Activated CD8-positive, alpha-beta T cell treated with anti-CD3 and anti-CD28 coated beads for 36 hours (primary cell): ENCODE data around the gene PKIG. TPM values are rescaled to one million over a fixed set of nuclear protein-coding genes. Genes with fewer than 3 reads are reported as not detected.

Source experiments
- ATAC-seq: fragments of 200-7000 bp; cut with Tn5 transposase; one replicate; pipeline ENCODE4 v1.10.0; 2021; ENCODE audit warnings: mild to moderate bottlenecking, moderate library complexity
- CTCF ChIA-PET: fragments of 350-600 bp; sonication (Branson Sonifier 250); formaldehyde crosslinking; loops from one replicate; lab custom pipeline; 2021; ENCODE audit warnings: antibody characterized with exemption; lab: Charles Lee
- POLR2A ChIA-PET: fragments of 350-600 bp; sonication (Branson Sonifier 250); formaldehyde crosslinking; loops from one replicate; lab custom pipeline; 2021; ENCODE audit warnings: antibody characterized with exemption; lab: Charles Lee
- DNase-seq: peaks from one replicate; pipeline ENCODE4 v3.0.0-alpha.2; 2020
- H3K27ac Mint-ChIP-seq: one replicate; pipeline ENCODE4 v1.8.0; 2021; ENCODE audit warnings: mild to moderate bottlenecking, mixed read lengths
- H3K27me3 Mint-ChIP-seq: one replicate; pipeline ENCODE4 v1.8.0; 2021; ENCODE audit warnings: mixed read lengths
- H3K36me3 Mint-ChIP-seq: one replicate; pipeline ENCODE4 v1.8.0; 2021; ENCODE audit warnings: low read depth, mixed read lengths
- H3K4me1 Mint-ChIP-seq: one replicate; pipeline ENCODE4 v1.8.0; 2021; ENCODE audit warnings: low read depth, mixed read lengths
- H3K4me3 Mint-ChIP-seq: one replicate; pipeline ENCODE4 v1.8.0; 2021; ENCODE audit warnings: mild to moderate bottlenecking, moderate library complexity, mixed read lengths
- H3K9me3 Mint-ChIP-seq: one replicate; pipeline ENCODE4 v1.8.0; 2021; ENCODE audit warnings: mixed read lengths
- CTCF ChIP-seq: fragments of 200-600 bp; IDR thresholded peaks from one replicate; pipeline ENCODE4 v1.8.0; 2022; ENCODE audit warnings: antibody characterized with exemption, mild to moderate bottlenecking
- intact Hi-C: fragments of 100-400 bp; cut with micrococcal nuclease; formaldehyde crosslinking; loops from one replicate; pipeline ENCODE4 v1.10.0; 2022
- total RNA-seq, 2 experiments: library from RNA; stranded (reverse); gene quantifications; one replicate each; pipeline ENCODE4 v1.2.3, GENCODE V29; 2021

The PKIG gene
- total RNA-seq, 2 experiments from 2014 or later, result 4.8 TPM

GRCh38 chr20:44643596-44644229 is 61.3 kb downstream of the PKIG start:
- peaks cover 61% of the 10 kb centered on the region for H3K4me1 Mint-ChIP-seq
- ChIA-PET POLR2A (interaction anchor here (1.0 to 1.7 kb wide), 3 partner anchors 29 to 168 kb away, joined by 3 to 5 read pairs (median 3); partner anchors contain the start of gene TTPAL), CTCF (interaction anchor here (0.8 to 2.3 kb wide), 4 partner anchors 27 to 39 kb away, joined by 3 to 11 read pairs (median 3); no protein-coding TSS in a partner anchor)
- H3K27me3 Mint-ChIP-seq, result no peaks in the 10 kb centered on the region
- TF ChIP-seq CTCF, result no peak
- peaks cover 14% of the 10 kb centered on the region for H3K36me3 Mint-ChIP-seq
- H3K27ac Mint-ChIP-seq, result peak overlapping the region; percentile 96
- intact Hi-C loops, result no loop called here
- DNase-seq (peak; percentile 50), ATAC-seq (no peak)
- H3K4me3 Mint-ChIP-seq, result no peak overlapping the region
- no peaks in the 10 kb centered on the region for H3K9me3 Mint-ChIP-seq

GRCh38 chr20:44644230-44644617 is 61.8 kb downstream of the PKIG start:
- intact Hi-C loops, result no loop called here
- H3K9me3 Mint-ChIP-seq, result no peaks in the 10 kb centered on the region
- no peak overlapping the region for H3K4me3 Mint-ChIP-seq
- peak overlapping the region; percentile 96 for H3K27ac Mint-ChIP-seq
- ChIA-PET POLR2A (interaction anchor here (0.6 to 1.7 kb wide), 5 partner anchors 12 to 762 kb away, joined by 3 to 5 read pairs (median 3); partner anchors contain the start of gene TTPAL), CTCF (interaction anchor here (1.5 kb wide), 1 partner anchor 39 kb away, joined by 6 read pairs; no protein-coding TSS in a partner anchor)
- H3K27me3 Mint-ChIP-seq, result no peaks in the 10 kb centered on the region
- peaks cover 63% of the 10 kb centered on the region for H3K4me1 Mint-ChIP-seq
- no peak for TF ChIP-seq CTCF
- DNase-seq (no peak), ATAC-seq (no peak)
- peaks cover 10% of the 10 kb centered on the region for H3K36me3 Mint-ChIP-seq

GRCh38 chr20:44644667-44645131 is 62.3 kb downstream of the PKIG start:
- Mint-ChIP-seq H3K27me3 (no peaks in the 10 kb centered on the region), H3K9me3 (no peaks in the 10 kb centered on the region), H3K4me1 (peaks cover 65% of the 10 kb centered on the region), H3K36me3 (peaks cover 8% of the 10 kb centered on the region), H3K4me3 (peak overlapping the region; percentile 40), H3K27ac (peak overlapping the region; percentile 96)
- DNase-seq (peak; percentile 64), ATAC-seq (peak; percentile 66)
- intact Hi-C loops, result no loop called here
- ChIA-PET POLR2A (interaction anchor here (0.6 to 1.7 kb wide), 5 partner anchors 12 to 762 kb away, joined by 3 to 5 read pairs (median 3); no protein-coding TSS in a partner anchor), CTCF (interaction anchor here (1.5 kb wide), 1 partner anchor 38 kb away, joined by 6 read pairs; no protein-coding TSS in a partner anchor)
- TF ChIP-seq CTCF, result no peak

GRCh38 chr20:44646023-44646640 is 63.8 kb downstream of the PKIG start:
- Mint-ChIP-seq H3K4me1 (peaks cover 74% of the 10 kb centered on the region), H3K27me3 (no peaks in the 10 kb centered on the region), H3K9me3 (no peaks in the 10 kb centered on the region), H3K36me3 (peaks cover 3% of the 10 kb centered on the region), H3K27ac (peak overlapping the region; percentile 90), H3K4me3 (peak overlapping the region; percentile 35)
- intact Hi-C loops, result no loop called here
- TF ChIP-seq CTCF, result no peak
- DNase-seq (peak; percentile 41), ATAC-seq (peak; percentile 19)
- ChIA-PET CTCF (interaction anchor here (0.9 to 2.0 kb wide), 4 partner anchors 22 to 262 kb away, joined by 3 to 9 read pairs (median 4); no protein-coding TSS in a partner anchor), POLR2A (interaction anchor here (0.9 to 1.7 kb wide), 4 partner anchors 13 to 39 kb away, joined by 3 to 4 read pairs (median 3); no protein-coding TSS in a partner anchor)
